ENCODE measurements around the gene MMUT.
"Not testable (repeated sequence)": the region's sequence is repeated elsewhere in the genome, so short reads cannot be mapped to it uniquely, and the experiment has no call there.

The MMUT gene

GRCh38 chr6:49416195-49416594, 46.9 kb downstream of the MMUT start:
- DNase-seq: no peak

GRCh38 chr6:49415358-49415757, 47.7 kb downstream of the MMUT start:
- no peak for DNase-seq

GRCh38 chr6:49410564-49410963, 52.5 kb downstream of the MMUT start:
- no peak for DNase-seq

GRCh38 chr6:49409951-49410542, 53.0 kb downstream of the MMUT start:
- peak; percentile 72 for DNase-seq

- DNase-seq: no peak
Observed at GRCh38 chr6:49406250-49406970, 56.6 kb downstream of the MMUT start.

GRCh38 chr6:49401063-49401462, 62.0 kb downstream of the MMUT start:
- no peak for DNase-seq

- DNase-seq: not testable (repeated sequence)
Observed at GRCh38 chr6:49386667-49387508, 76.2 kb downstream of the MMUT start.

GRCh38 chr6:49384904-49385303, 78.1 kb downstream of the MMUT start:
- DNase-seq: no peak
